HG02571 (cell line): ENCODE results near the gene THNSL1.
"Not testable (repeated sequence)": the region's sequence is repeated elsewhere in the genome, so short reads cannot be mapped to it uniquely, and the experiment has no call there.

Experiments used
- ATAC-seq: cut with Tn5 transposase; IDR thresholded peaks from one replicate; pipeline ENCODE4 v1.9.1; 2021; ENCODE audit warnings: mild to moderate bottlenecking, moderate library complexity; ENCODE audit not compliant: unreplicated experiment

The THNSL1 gene

GRCh38 chr10:24998044-24998443 lies 18.4 kb upstream of the THNSL1 start:
- ATAC-seq, result no peak

GRCh38 chr10:25011591-25011990 lies 4.8 kb upstream of the THNSL1 start:
- ATAC-seq, result not testable (repeated sequence)

GRCh38 chr10:25014579-25014978 lies 1.8 kb upstream of the THNSL1 start:
- no peak for ATAC-seq

GRCh38 chr10:25015828-25016375 lies 510 bp upstream of the THNSL1 start, which contains the start of gene ENKUR:
Gene ENKUR, minus strand, starts transcription at chr10:25016158. Its CDS starts 222 bp downstream, at chr10:25015936.
- ATAC-seq, result peak; percentile 56

GRCh38 chr10:25017154-25017590 lies 760 bp downstream of the THNSL1 start:
- ATAC-seq, result peak; percentile 4

GRCh38 chr10:25017661-25018060 lies 1.2 kb downstream of the THNSL1 start:
- ATAC-seq, result no peak

- no peak for ATAC-seq
These were observed 2.3 kb downstream of the THNSL1 start for GRCh38 chr10:25018703-25019102.

- no peak for ATAC-seq
These were observed 6.9 kb downstream of the THNSL1 start for GRCh38 chr10:25023278-25023677.

GRCh38 chr10:25024528-25024927 lies 8.1 kb downstream of the THNSL1 start:
- no peak for ATAC-seq

- ATAC-seq, result no peak
These were observed 10.1 kb downstream of the THNSL1 start for GRCh38 chr10:25026463-25026862.

- no peak for ATAC-seq
These were observed 12.3 kb downstream of the THNSL1 start for GRCh38 chr10:25028711-25029110.

- no peak for ATAC-seq
These were observed 13.1 kb downstream of the THNSL1 start for GRCh38 chr10:25029519-25029918.

- no peak for ATAC-seq
These were observed 20.0 kb downstream of the THNSL1 start for GRCh38 chr10:25036381-25036780.

- no peak for ATAC-seq
These were observed 21.9 kb downstream of the THNSL1 start for GRCh38 chr10:25038325-25038724.

GRCh38 chr10:25039531-25039930 lies 23.1 kb downstream of the THNSL1 start:
- ATAC-seq, result no peak

- ATAC-seq, result no peak
These were observed 30.2 kb downstream of the THNSL1 start for GRCh38 chr10:25046641-25047040.

- ATAC-seq, result no peak
These were observed 30.7 kb downstream of the THNSL1 start for GRCh38 chr10:25047088-25047487.

- ATAC-seq, result no peak
These were observed 31.3 kb downstream of the THNSL1 start for GRCh38 chr10:25047591-25048301.

GRCh38 chr10:25048450-25048849 lies 32.0 kb downstream of the THNSL1 start:
- no peak for ATAC-seq

- no peak for ATAC-seq
These were observed 33.6 kb downstream of the THNSL1 start for GRCh38 chr10:25049966-25050365.

- no peak for ATAC-seq
These were observed 34.0 kb downstream of the THNSL1 start for GRCh38 chr10:25050402-25050801.

GRCh38 chr10:25052012-25052411 lies 35.6 kb downstream of the THNSL1 start:
- no peak for ATAC-seq

GRCh38 chr10:25056726-25057125 lies 40.3 kb downstream of the THNSL1 start:
- ATAC-seq, result no peak
